GM21447 (cell line): ENCODE results near the gene TEPSIN.

Source experiments
- ATAC-seq: cut with Tn5 transposase; IDR thresholded peaks from one replicate; pipeline ENCODE4 v1.9.1; 2021; ENCODE audit not compliant: unreplicated experiment

Gene TEPSIN

GRCh38 chr17:81200201-81200600, 38.7 kb downstream of the TEPSIN start:
- no peak for ATAC-seq

- no peak for ATAC-seq
Measured at GRCh38 chr17:81199482-81199830, 39.4 kb downstream of the TEPSIN start.

GRCh38 chr17:81198826-81199481, 39.9 kb downstream of the TEPSIN start:
- ATAC-seq = no peak

GRCh38 chr17:81197831-81198490, 40.9 kb downstream of the TEPSIN start:
- no peak for ATAC-seq

- ATAC-seq = no peak
Measured at GRCh38 chr17:81197409-81197795, 41.5 kb downstream of the TEPSIN start.

GRCh38 chr17:81196505-81197408, 42.1 kb downstream of the TEPSIN start:
- no peak for ATAC-seq

- ATAC-seq = no peak
Measured at GRCh38 chr17:81195941-81196495, 42.8 kb downstream of the TEPSIN start.

- no peak for ATAC-seq
Measured at GRCh38 chr17:81194941-81195901, 43.6 kb downstream of the TEPSIN start.

GRCh38 chr17:81194225-81194760, 44.6 kb downstream of the TEPSIN start:
- ATAC-seq = no peak

GRCh38 chr17:81193470-81194224, 45.2 kb downstream of the TEPSIN start:
- no peak for ATAC-seq

GRCh38 chr17:81193051-81193410, 45.8 kb downstream of the TEPSIN start:
- no peak for ATAC-seq

- ATAC-seq = no peak
Measured at GRCh38 chr17:81192386-81193050, 46.3 kb downstream of the TEPSIN start.

GRCh38 chr17:81191646-81192045, 47.2 kb downstream of the TEPSIN start:
- ATAC-seq = no peak

- ATAC-seq = no peak
Measured at GRCh38 chr17:81191116-81191515, 47.7 kb downstream of the TEPSIN start.

GRCh38 chr17:81190591-81190990, 48.3 kb downstream of the TEPSIN start:
- ATAC-seq = no peak

GRCh38 chr17:81189670-81190530, 49.0 kb downstream of the TEPSIN start:
- ATAC-seq = no peak

GRCh38 chr17:81189016-81189415, 49.8 kb downstream of the TEPSIN start:
- ATAC-seq = no peak

- ATAC-seq = no peak
Measured at GRCh38 chr17:81188491-81188840, 50.4 kb downstream of the TEPSIN start.
